ENCODE results near the gene TNRC6B. TPM values are rescaled to one million over a fixed set of nuclear protein-coding genes. Genes with fewer than 3 reads are reported as not detected.

Gene TNRC6B
- total RNA-seq, 3 donors from 2014 or later = 32.8 to 53.1 (median 39.7) TPM

DNA sequence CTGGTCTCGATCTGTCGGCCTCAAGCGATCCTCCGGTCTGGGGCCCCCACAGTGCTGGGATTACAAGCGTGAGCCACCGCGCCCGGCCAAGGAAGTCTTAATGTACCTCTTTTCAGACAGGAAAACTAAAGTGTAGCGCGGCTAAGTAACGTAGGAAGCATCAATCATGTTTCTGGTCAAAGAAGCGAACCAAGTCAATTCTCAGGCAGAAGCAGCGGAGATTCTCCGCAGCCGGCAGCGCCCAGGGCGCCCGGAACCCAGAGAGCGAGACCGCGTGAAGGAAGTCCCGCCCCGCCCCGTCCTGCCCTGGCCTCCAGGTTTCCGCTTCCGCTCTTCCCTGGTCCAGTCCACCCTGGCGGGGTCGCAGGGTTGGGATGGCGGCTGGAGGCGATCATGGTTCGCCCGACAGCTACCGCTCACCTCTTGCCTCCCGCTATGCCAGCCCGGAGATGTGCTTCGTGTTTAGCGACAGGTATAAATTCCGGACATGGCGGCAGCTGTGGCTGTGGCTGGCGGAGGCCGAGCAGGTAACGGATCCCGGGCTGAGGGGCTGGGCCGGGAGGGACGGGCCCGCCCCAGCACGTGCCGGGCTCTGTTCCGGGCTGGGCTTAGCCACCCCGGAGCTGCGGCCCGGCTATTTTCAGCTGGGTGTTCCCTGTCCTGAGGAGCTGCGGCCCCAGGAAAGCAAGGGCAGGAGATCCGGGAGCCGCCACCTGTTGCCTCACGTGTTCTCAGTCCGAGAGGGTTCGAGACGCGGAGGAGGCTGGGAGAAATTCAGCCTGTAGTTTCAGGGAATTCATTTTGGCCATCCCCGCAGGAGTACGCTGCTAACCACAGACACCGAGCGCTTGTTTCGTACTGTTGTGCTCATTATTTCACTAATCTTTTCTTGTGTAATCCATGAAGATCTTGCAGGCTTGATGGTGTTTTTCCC, 168.7 kb downstream of the TNRC6B start, which contains the start of gene ADSL:
ADSL (plus strand) TSS at position 316 of the 934 bp plus-strand sequence; CDS start at position 375, 59 bp downstream.
- intact Hi-C loops (cut with DNase I; ENCODE audit: low total_unique reads) = no loop called here
- peak; percentile 70 to 87 for DNase-seq (ENCODE audit: low spot score in 2 of 2)
- Histone ChIP-seq H3K9me3 (no peaks in the 10 kb centered on the region), H3K4me1 (peaks cover 0 to 10% of the 10 kb centered on the region in 2 donors), H3K27me3 (no peaks in the 10 kb centered on the region), H3K27ac (peak within 1 kb of the TSS; percentile 74 to 89), H3K36me3 (no peaks in the 10 kb centered on the region), H3K4me3 (peak within 1 kb of the TSS; percentile 65 to 92 (median 76))
- TF ChIP-seq, protein P1, sequence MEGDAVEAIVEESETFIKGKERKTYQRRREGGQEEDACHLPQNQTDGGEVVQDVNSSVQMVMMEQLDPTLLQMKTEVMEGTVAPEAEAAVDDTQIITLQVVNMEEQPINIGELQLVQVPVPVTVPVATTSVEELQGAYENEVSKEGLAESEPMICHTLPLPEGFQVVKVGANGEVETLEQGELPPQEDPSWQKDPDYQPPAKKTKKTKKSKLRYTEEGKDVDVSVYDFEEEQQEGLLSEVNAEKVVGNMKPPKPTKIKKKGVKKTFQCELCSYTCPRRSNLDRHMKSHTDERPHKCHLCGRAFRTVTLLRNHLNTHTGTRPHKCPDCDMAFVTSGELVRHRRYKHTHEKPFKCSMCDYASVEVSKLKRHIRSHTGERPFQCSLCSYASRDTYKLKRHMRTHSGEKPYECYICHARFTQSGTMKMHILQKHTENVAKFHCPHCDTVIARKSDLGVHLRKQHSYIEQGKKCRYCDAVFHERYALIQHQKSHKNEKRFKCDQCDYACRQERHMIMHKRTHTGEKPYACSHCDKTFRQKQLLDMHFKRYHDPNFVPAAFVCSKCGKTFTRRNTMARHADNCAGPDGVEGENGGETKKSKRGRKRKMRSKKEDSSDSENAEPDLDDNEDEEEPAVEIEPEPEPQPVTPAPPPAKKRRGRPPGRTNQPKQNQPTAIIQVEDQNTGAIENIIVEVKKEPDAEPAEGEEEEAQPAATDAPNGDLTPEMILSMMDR (IDR thresholded peaks at IDR 0.05) = no peak
- peak; percentile 85 to 97 (median 92) for TF ChIP-seq POLR2AphosphoS5 (IDR thresholded peaks at IDR 0.05)
- TF ChIP-seq POLR2A (IDR thresholded peaks at IDR 0.05) = peak; percentile 66

DNA sequence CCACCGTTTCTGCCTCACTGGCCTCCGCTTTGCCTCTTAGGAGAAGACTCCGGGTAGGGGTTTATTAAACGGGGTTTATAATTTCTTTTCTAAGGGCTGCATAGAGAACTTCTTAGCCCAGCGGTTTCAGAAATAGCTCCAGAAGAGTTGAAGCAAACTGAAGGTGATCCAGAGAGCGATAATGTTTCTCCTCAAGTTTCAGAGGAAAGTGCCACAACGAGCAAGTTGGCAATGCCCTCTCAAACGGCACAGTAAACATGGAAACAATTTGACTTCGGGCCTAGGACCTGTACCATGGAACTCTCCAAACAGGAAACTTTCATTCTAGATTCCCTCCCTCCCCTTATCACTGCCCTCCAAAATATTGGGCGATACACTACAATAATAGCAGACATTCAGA, 169.6 kb downstream of the TNRC6B start:
- peaks cover 0 to 10% of the 10 kb centered on the region in 2 donors for H3K4me1 ChIP-seq
- peak overlapping the region; percentile 65 to 92 (median 76) for H3K4me3 ChIP-seq
- peak overlapping the region; percentile 74 to 89 for H3K27ac ChIP-seq
- DNase-seq (ENCODE audit: low spot score in 2 of 2) = no peak
- no peaks in the 10 kb centered on the region for H3K36me3 ChIP-seq
- no peaks in the 10 kb centered on the region for H3K9me3 ChIP-seq
- intact Hi-C loops (cut with DNase I; ENCODE audit: low total_unique reads) = no loop called here
- H3K27me3 ChIP-seq = no peaks in the 10 kb centered on the region
- TF ChIP-seq POLR2AphosphoS5 (IDR thresholded peaks at IDR 0.05) (no peak), POLR2A (IDR thresholded peaks at IDR 0.05) (no peak)
- TF ChIP-seq, protein P1 (IDR thresholded peaks at IDR 0.05) = no peak

DNA sequence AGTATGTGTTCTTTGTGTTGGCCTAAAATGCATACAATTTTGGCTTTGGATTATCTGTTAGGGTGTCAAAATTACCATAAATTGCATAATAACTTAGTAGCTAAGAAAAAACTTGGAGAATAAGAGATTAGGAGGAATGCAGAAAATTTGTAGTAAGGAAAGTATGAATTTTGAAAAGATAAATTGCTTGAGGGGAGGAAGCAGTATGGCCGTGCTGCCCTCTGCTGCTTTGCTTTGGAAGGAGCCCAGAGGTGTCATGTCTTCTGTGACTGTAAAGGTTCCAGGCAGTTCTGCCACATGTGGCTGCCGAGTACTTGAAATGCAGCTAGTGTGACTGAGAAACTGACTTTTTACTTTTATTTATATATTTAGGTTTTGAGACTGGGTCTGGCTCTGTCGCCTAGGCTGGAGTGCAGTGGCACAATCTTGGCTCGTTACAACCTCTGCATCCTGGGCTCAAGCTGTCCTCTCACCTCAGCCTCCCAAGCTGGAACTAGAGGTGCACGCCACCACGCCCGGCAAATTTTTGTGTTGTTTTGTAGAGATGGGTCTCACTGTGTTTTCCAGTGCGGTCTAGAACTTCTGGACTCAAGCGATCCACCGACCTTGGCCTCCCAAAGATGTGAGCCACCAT, 170.4 kb downstream of the TNRC6B start:
- peaks cover 0 to 10% of the 10 kb centered on the region in 2 donors for H3K4me1 ChIP-seq
- H3K27ac ChIP-seq = peak overlapping the region in 1 of 2 donors; percentile 89
- no peaks in the 10 kb centered on the region for H3K27me3 ChIP-seq
- H3K36me3 ChIP-seq = no peaks in the 10 kb centered on the region
- no peak for DNase-seq (ENCODE audit: low spot score in 2 of 2)
- intact Hi-C loops (cut with DNase I; ENCODE audit: low total_unique reads) = no loop called here
- H3K4me3 ChIP-seq = peak overlapping the region in 1 of 3 donors; percentile 92
- TF ChIP-seq, protein P1 (IDR thresholded peaks at IDR 0.05) = peak; percentile 58 to 62 (median 60)
- TF ChIP-seq POLR2AphosphoS5 (IDR thresholded peaks at IDR 0.05) = no peak
- no peaks in the 10 kb centered on the region for H3K9me3 ChIP-seq

DNA sequence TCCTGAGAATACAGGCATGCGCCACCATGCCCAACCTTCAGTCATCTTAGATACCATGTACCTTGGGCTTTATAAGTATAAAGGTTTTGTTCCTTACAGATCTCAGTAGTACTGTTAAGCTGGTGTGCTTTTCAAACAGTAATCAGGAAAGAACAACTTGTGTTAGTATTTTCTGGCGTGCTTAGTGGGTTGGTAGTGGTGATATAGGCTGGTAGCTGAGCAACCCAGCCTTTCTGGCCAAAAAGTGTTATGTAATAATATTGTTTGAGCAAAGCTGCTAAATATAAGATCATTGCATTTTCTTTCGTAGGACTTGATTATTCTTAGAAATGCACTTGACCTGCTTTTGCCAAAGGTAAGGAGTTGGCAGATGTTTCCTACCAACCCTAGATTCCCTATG, 175.0 kb downstream of the TNRC6B start:
- intact Hi-C loops (cut with DNase I; ENCODE audit: low total_unique reads) = loop anchor here (10.0 kb wide), 1 partner anchor 818 kb away; the partner anchor contains the start of gene RPS19BP1
- Histone ChIP-seq H3K9me3 (no peaks in the 10 kb centered on the region), H3K27me3 (no peaks in the 10 kb centered on the region), H3K36me3 (no peaks in the 10 kb centered on the region), H3K27ac (no peak overlapping the region), H3K4me1 (peaks cover 0 to 2% of the 10 kb centered on the region in 2 donors), H3K4me3 (no peak overlapping the region)
- DNase-seq (ENCODE audit: low spot score in 2 of 2) = no peak
- TF ChIP-seq POLR2AphosphoS5 (IDR thresholded peaks at IDR 0.05) (no peak), POLR2A (IDR thresholded peaks at IDR 0.05) (no peak)
- TF ChIP-seq, protein P1 (IDR thresholded peaks at IDR 0.05) = no peak

All from breast epithelium (tissue), 4 donors.